ENCODE results near the gene MEIOB. TPM values are rescaled to one million over a fixed set of nuclear protein-coding genes. Genes with fewer than 3 reads are reported as not detected.

The MEIOB gene
- total RNA-seq, 1 experiment from 2014 or later: not detected

DNA sequence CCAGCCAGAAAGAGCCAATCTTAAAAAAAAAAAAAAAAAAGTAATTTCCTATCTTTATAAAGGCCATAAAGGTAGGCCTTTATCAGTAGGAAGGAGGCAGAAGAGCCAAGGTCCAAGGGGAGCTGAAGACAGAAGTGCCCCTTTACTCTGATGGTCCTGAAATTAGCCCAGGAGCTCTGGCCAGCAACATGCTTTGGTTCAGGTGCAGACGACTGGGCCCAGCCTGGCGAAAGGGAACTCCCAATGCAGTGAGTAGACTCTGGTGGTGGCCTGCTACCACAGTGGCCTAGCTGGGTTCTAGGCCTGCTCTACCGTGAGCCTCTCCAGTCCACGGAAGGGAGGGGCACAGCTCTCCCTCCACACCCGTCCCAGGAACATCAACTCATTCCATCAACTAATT is 23.1 kb upstream of the MEIOB start:
- TF ChIP-seq EZH2 (IDR thresholded peaks at IDR 0.05; ENCODE audit: low read depth): no peak
- TF ChIP-seq, protein P1, sequence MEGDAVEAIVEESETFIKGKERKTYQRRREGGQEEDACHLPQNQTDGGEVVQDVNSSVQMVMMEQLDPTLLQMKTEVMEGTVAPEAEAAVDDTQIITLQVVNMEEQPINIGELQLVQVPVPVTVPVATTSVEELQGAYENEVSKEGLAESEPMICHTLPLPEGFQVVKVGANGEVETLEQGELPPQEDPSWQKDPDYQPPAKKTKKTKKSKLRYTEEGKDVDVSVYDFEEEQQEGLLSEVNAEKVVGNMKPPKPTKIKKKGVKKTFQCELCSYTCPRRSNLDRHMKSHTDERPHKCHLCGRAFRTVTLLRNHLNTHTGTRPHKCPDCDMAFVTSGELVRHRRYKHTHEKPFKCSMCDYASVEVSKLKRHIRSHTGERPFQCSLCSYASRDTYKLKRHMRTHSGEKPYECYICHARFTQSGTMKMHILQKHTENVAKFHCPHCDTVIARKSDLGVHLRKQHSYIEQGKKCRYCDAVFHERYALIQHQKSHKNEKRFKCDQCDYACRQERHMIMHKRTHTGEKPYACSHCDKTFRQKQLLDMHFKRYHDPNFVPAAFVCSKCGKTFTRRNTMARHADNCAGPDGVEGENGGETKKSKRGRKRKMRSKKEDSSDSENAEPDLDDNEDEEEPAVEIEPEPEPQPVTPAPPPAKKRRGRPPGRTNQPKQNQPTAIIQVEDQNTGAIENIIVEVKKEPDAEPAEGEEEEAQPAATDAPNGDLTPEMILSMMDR (conservative IDR thresholded peaks at IDR 0.05): no peak
- Histone ChIP-seq H3K4me2 (no peak overlapping the region), H3K9me2 (ENCODE audit: insufficient read depth) (no peaks in the 10 kb centered on the region), H3K9me3 (ENCODE audit: insufficient read depth, low read depth) (no peaks in the 10 kb centered on the region), H3K27me3 (ENCODE audit: insufficient read depth, low read depth) (no peaks in the 10 kb centered on the region), H4K20me1 (ENCODE audit: insufficient read depth) (no peaks in the 10 kb centered on the region), H3K4me1 (replicated peaks; ENCODE audit: insufficient read depth) (peaks cover 13% of the 10 kb centered on the region), H3K27ac (no peak overlapping the region), H3K4me3 (no peak overlapping the region), H3K79me2 (ENCODE audit: low read depth) (no peaks in the 10 kb centered on the region), H3K36me3 (ENCODE audit: low read depth) (no peaks in the 10 kb centered on the region), H2AFZ (no peak overlapping the region), H3F3A (ENCODE audit: insufficient read depth, low read depth) (peaks cover 18% of the 10 kb centered on the region)
- no peak for DNase-seq
- intact Hi-C loops (cut with micrococcal nuclease; ENCODE audit: unreplicated experiment): no loop called here
- CTCF ChIA-PET: no interaction called here
- BruUV-seq (replicated peaks): no TSS peak
- POLR2A ChIA-PET (ENCODE audit: unreplicated experiment): no interaction called here

DNA sequence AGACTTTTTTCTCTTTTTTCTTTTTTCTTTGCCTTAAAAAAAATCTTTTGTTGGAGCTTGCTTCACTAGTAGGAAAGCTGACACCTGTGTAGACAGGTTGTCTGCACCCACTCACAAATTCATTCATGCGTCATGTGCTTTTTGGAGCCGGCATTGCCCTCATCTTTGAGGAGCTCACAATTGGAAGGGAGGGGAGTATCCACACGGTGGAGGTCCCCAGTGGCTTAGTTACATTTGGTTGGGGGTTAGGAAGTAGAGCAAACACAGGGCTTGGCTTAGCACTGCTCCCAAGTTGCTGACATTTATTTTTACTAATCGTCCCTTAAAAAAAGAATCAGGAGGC is 18.7 kb upstream of the MEIOB start:
- Histone ChIP-seq H3K27ac (no peak overlapping the region), H3K79me2 (ENCODE audit: low read depth) (no peaks in the 10 kb centered on the region), H3F3A (ENCODE audit: insufficient read depth, low read depth) (peaks cover 9% of the 10 kb centered on the region; the same call in 1 of the 2 replicates), H3K4me1 (replicated peaks; ENCODE audit: insufficient read depth) (peaks cover 13% of the 10 kb centered on the region), H3K36me3 (ENCODE audit: low read depth) (no peaks in the 10 kb centered on the region), H3K27me3 (ENCODE audit: insufficient read depth, low read depth) (peaks cover 8% of the 10 kb centered on the region; the same call in 1 of the 2 replicates), H3K9me3 (ENCODE audit: insufficient read depth, low read depth) (no peaks in the 10 kb centered on the region), H4K20me1 (ENCODE audit: insufficient read depth) (no peaks in the 10 kb centered on the region), H3K4me3 (no peak overlapping the region), H3K4me2 (no peak overlapping the region), H2AFZ (no peak overlapping the region), H3K9me2 (ENCODE audit: insufficient read depth) (no peaks in the 10 kb centered on the region)
- POLR2A ChIA-PET (ENCODE audit: unreplicated experiment): no interaction called here
- TF ChIP-seq EZH2 (IDR thresholded peaks at IDR 0.05; ENCODE audit: low read depth): no peak
- TF ChIP-seq, protein P1 (conservative IDR thresholded peaks at IDR 0.05): no peak
- BruUV-seq (replicated peaks): no TSS peak
- intact Hi-C loops (cut with micrococcal nuclease; ENCODE audit: unreplicated experiment): no loop called here
- DNase-seq: no peak
- CTCF ChIA-PET: no interaction called here

DNA sequence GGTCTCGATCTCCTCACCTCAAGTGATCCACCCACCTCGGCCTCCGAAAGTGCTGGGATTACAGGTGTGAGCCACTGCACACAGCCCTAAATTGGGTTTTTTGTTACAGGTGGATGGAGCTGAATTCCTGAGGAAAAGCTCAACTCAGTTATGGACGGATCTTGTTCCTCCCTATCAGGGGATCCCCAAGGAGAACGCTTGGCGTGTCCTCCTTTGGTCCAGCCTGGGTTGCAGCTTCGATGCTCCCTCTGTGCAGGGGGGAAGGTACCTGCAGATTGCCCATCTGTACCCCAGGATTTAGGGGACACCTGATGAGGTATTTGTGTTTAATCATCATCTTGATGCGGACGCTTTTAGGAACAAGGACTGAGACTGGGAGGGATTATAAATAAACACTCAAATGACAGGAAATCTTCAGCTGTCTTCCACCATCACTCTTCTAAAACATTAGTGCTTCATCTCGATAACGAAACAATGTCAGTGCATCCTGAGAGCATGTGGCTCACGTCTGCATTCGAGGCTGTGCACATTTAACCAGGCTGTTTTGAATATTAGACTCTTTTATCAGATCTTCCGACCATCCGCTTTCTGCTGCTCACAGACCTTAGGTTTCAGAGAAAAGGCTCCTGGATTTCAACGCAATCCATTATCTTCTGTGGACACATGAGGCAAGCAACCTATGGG is 18.2 kb upstream of the MEIOB start:
- ChIA-PET CTCF (no interaction called here), POLR2A (ENCODE audit: unreplicated experiment) (no interaction called here)
- Histone ChIP-seq H3K4me2 (no peak overlapping the region), H3K9me2 (ENCODE audit: insufficient read depth) (no peaks in the 10 kb centered on the region), H2AFZ (no peak overlapping the region), H4K20me1 (ENCODE audit: insufficient read depth) (no peaks in the 10 kb centered on the region), H3K79me2 (ENCODE audit: low read depth) (no peaks in the 10 kb centered on the region), H3K36me3 (ENCODE audit: low read depth) (no peaks in the 10 kb centered on the region), H3K27ac (no peak overlapping the region), H3K4me3 (no peak overlapping the region), H3K27me3 (ENCODE audit: insufficient read depth, low read depth) (peaks cover 8% of the 10 kb centered on the region; the same call in 1 of the 2 replicates), H3K4me1 (replicated peaks; ENCODE audit: insufficient read depth) (peaks cover 13% of the 10 kb centered on the region), H3K9me3 (ENCODE audit: insufficient read depth, low read depth) (no peaks in the 10 kb centered on the region), H3F3A (ENCODE audit: insufficient read depth, low read depth) (peaks cover 12% of the 10 kb centered on the region)
- DNase-seq: no peak
- intact Hi-C loops (cut with micrococcal nuclease; ENCODE audit: unreplicated experiment): no loop called here
- TF ChIP-seq, protein P1 (conservative IDR thresholded peaks at IDR 0.05): no peak
- TF ChIP-seq EZH2 (IDR thresholded peaks at IDR 0.05; ENCODE audit: low read depth): no peak
- no TSS peak for BruUV-seq (replicated peaks)
